GM12878 (cell line): Measurements from ENCODE around the gene MOG.

ENCODE experiments used
- ATF3 ChIP-seq: IDR thresholded peaks from 2 replicates; pipeline ENCODE4 v1.6.1; 2011; ENCODE audit warnings: low read depth, mild to moderate bottlenecking, low read length, moderate library complexity, borderline replicate concordance; ENCODE audit errors: extremely low read depth
- ATF7 ChIP-seq: fragments of 450-650 bp; IDR thresholded peaks from 2 replicates; pipeline ENCODE4 v1.6.1; 2016; ENCODE audit warnings: low read depth, mild to moderate bottlenecking
- BMI1 ChIP-seq: fragments of 450-650 bp; IDR thresholded peaks from 2 replicates; pipeline ENCODE4 v1.6.1; 2016; ENCODE audit warnings: mild to moderate bottlenecking, moderate library complexity, borderline replicate concordance
- CTCF ChIP-seq, 3 experiments: IDR thresholded peaks in 2 of 3; conservative IDR thresholded peaks in 1 of 3; 2 replicates each; pipeline ENCODE4 v1.5.1; 2011; ENCODE audit warnings: low read depth in 3 of 3, low read length in 3 of 3, mild to moderate bottlenecking in 3 of 3, control low read depth in 2 of 3, moderate library complexity in 2 of 3, inconsistent platforms in 1 of 3, mixed read lengths in 1 of 3; ENCODE audit not compliant: control insufficient read depth in 2 of 3, insufficient read depth in 1 of 3; ENCODE audit errors: extremely low read depth in 1 of 3
- FOS ChIP-seq: IDR thresholded peaks from 3 replicates; pipeline ENCODE4 v1.6.1; 2011; ENCODE audit warnings: borderline replicate concordance; ENCODE audit not compliant: insufficient read length; ENCODE audit errors: extremely low read depth
- MXI1 ChIP-seq: fragments of 150-350 bp; IDR thresholded peaks from 2 replicates; pipeline ENCODE4 v1.6.1; 2011; ENCODE audit warnings: low read depth, mild to moderate bottlenecking, inconsistent platforms, low read length, improper control_type of control experiment
- POLR2A ChIP-seq: IDR thresholded peaks from 2 replicates; pipeline ENCODE4 v1.6.1; 2011; ENCODE audit warnings: low read depth, mild to moderate bottlenecking, low read length
- POLR2AphosphoS2 ChIP-seq: IDR thresholded peaks from 2 replicates; pipeline ENCODE4 v1.6.1; 2011; ENCODE audit warnings: low read depth, mild to moderate bottlenecking, low read length, improper control_type of control experiment, moderate library complexity
- RAD21 ChIP-seq: IDR thresholded peaks from 2 replicates; pipeline ENCODE4 v1.6.1; 2011; ENCODE audit warnings: mild to moderate bottlenecking, low read depth, low read length, moderate library complexity; ENCODE audit not compliant: insufficient read depth
- REST ChIP-seq: IDR thresholded peaks from 2 replicates; pipeline ENCODE4 v1.6.1; 2012; ENCODE audit warnings: mild to moderate bottlenecking, low read depth, low read length
- USF2 ChIP-seq: IDR thresholded peaks from 2 replicates; pipeline ENCODE4 v1.6.1; 2011; ENCODE audit warnings: low read depth, low read length, improper control_type of control experiment, borderline replicate concordance
- ZNF207 ChIP-seq: fragments of 450-650 bp; IDR thresholded peaks from 2 replicates; pipeline ENCODE4 v1.6.1; 2014; ENCODE audit warnings: antibody characterized with exemption, mild to moderate bottlenecking, borderline replicate concordance

- TF ChIP-seq CTCF (IDR thresholded peaks at IDR 0.05 in 2 of 3, conservative IDR thresholded peaks at IDR 0.05 in 1 of 3; ENCODE audit: control insufficient read depth in 2 of 3, extremely low read depth in 1 of 3, insufficient read depth in 1 of 3, low read depth in 3 of 3, low read length in 3 of 3): no peak
- no peak for TF ChIP-seq MXI1
- TF ChIP-seq USF2: no peak
- TF ChIP-seq ZNF207: no peak
- no peak for TF ChIP-seq POLR2AphosphoS2
- no peak for TF ChIP-seq POLR2A
- no peak for TF ChIP-seq RAD21
- TF ChIP-seq FOS: no peak
- TF ChIP-seq ATF3: no peak
- no peak for TF ChIP-seq BMI1
- TF ChIP-seq ATF7: no peak
- no peak for TF ChIP-seq REST
These were observed 9.9 kb downstream of the MOG start for GRCh38 chr6:29666826-29667130.
